HG03095 (cell line): ENCODE measurements around the gene MCFD2.

ENCODE experiments used
- ATAC-seq: cut with Tn5 transposase; IDR thresholded peaks from one replicate; pipeline ENCODE4 v1.9.1; 2021; ENCODE audit warnings: moderate library complexity; ENCODE audit not compliant: unreplicated experiment

The MCFD2 gene

GRCh38 chr2:46852598-46852997, 63.0 kb downstream of the MCFD2 start:
- no peak for ATAC-seq

GRCh38 chr2:46852124-46852523, 63.5 kb downstream of the MCFD2 start:
- ATAC-seq: no peak
